GM19455 (cell line): ENCODE data around the gene RECQL5.
"Not testable (repeated sequence)": the region's sequence is repeated elsewhere in the genome, so short reads cannot be mapped to it uniquely, and the experiment has no call there.

ENCODE experiments used
- ATAC-seq: cut with Tn5 transposase; IDR thresholded peaks from one replicate; pipeline ENCODE4 v1.9.1; 2021; ENCODE audit not compliant: unreplicated experiment

The RECQL5 gene

DNA sequence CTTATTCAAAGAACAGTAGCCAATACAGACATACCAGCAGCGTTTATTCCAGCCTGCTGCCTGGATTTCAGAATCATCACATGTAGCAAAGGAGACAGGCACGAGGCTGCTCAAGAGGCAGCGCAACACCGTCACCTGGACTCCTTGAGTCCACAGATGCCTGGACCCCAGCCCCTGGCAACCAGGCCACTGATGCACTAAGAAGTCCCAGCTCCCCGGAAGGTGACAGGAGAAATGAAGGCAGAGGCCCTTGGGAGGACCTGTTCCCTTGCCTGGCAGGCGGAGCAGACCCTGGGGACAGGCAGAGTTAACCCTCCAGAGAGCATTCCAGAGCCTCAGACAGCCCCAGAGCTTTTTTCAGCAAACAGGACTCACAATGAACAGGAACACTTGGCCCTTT is 17.3 kb downstream of the RECQL5 start:
- no peak for ATAC-seq

DNA sequence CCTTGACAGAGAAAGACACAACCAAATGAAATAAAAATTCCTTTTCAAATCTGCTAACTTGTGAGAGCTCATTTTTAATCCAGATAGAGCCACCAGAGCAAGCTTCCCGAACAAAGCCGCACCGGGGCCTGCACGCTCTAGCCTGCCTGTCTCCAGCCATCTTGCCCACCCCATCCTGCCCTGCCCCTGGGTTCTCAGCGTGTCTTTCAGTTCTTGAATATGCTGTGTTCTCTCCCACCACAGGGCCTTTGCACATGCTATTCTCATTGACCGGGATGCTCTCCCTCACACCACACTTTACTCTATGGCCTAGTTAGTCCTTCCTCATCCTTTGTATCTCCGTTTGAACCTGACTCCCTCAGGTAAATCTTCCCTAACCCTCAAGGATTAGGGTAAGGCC is 19.0 kb downstream of the RECQL5 start:
- no peak for ATAC-seq

DNA sequence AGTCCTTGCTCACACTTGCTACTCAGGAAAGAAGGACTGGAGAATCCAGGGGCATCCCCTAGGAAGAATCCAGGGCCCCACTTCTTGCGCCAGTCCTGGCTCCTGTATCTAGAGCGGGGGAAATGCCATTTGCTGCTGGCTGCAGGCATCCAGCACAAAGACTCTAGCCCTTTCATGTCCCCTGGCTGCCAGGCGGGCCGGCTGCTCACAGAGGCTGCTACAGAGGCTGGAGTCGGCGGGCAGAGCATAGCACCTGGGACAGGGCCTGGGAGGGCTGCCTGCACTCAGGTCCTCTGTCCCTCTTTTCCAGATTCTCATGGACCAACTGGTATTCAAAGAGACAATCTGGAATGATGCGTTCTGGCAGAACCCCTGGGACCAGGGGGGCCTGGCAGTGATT is 19.9 kb downstream of the RECQL5 start:
- ATAC-seq: no peak

DNA sequence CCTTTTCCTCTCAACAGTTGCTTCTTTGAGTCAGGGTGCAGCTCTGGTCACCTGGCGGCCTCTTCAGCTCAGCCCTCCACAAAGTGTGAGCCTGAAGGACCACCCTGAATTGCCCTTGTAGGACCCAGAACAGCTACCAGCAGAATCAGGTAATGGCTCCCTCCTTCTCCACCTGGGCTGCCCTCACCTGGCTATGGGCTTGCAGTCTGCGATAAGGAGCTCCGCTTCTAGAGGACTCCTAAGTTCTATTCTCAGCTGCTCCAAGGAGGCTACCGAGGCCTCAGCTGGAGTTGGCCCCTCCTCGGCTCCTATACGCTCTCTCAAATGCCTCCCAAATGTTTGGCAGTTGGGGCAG is 20.3 kb downstream of the RECQL5 start:
- no peak for ATAC-seq

DNA sequence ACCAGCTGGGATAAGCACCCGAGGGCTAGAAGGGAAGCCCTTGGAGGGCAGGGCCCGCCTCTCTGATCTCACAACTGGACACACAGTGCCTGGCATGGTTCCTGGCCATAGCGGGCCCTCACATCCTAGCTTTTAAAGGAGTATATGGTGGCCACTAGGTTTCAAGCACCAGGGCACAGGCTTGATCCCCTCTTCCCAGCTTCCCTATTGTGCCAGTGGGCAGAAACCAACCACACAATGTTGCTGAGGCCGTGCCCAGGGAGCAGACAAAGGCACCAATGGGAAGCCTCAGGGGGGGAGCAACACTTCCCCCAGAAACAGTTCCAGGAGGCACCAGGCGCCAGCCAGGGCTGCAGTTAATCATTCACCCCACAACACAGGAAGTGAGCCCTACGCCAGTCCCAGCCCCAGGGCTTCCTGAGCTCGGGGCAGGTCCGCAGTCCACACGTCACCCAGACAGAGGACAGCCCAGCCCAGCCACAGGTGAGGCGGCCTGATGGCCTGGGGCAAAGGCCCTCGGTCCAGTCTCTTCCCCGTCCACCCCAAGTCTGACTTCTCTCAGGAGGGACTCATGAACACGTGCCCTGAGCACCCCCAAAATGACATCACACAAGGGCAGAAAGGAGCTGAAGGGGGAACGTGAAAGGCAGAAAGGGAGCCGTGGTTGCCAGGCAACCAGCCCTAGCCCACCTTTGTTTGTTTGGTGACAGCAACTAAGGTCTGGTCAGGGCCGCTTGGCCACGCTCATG is 20.9 kb downstream of the RECQL5 start:
- no peak for ATAC-seq

DNA sequence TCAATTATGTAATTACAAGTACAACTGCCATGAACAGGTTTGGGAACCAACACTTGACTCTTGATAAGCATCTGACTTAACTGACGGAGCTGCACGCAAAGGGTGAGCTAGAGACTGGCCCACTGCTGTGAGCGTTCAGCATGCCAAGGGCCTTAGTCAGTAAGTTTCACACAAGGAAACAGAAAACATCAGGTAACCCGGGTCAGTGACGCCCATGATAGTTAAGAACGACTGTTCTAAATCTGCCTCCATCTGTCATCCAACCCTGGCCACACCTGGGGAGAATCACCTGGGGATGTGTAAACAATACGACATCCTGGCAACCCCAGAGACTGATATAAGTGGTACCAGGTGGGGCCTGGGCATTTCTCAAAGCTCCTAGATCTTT is 21.5 kb downstream of the RECQL5 start:
- ATAC-seq: no peak

DNA sequence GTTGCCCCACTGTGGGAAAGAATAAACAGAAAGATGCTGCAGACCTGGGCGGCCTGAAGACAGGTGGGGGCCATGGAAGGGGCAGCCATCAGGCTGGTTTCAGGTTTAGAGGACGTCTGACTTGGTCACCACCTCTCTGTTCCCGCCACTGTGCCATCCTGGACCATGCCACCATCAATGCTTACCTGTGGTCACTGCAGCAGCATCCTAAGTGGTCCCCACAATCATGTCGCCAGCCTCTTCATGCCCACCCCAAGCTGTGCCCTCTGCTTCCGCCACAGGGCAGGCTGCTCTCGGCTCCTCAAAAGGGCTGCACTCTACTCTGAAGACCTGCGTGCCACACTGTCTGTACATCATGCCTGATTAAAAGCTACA is 23.3 kb downstream of the RECQL5 start:
- no peak for ATAC-seq

DNA sequence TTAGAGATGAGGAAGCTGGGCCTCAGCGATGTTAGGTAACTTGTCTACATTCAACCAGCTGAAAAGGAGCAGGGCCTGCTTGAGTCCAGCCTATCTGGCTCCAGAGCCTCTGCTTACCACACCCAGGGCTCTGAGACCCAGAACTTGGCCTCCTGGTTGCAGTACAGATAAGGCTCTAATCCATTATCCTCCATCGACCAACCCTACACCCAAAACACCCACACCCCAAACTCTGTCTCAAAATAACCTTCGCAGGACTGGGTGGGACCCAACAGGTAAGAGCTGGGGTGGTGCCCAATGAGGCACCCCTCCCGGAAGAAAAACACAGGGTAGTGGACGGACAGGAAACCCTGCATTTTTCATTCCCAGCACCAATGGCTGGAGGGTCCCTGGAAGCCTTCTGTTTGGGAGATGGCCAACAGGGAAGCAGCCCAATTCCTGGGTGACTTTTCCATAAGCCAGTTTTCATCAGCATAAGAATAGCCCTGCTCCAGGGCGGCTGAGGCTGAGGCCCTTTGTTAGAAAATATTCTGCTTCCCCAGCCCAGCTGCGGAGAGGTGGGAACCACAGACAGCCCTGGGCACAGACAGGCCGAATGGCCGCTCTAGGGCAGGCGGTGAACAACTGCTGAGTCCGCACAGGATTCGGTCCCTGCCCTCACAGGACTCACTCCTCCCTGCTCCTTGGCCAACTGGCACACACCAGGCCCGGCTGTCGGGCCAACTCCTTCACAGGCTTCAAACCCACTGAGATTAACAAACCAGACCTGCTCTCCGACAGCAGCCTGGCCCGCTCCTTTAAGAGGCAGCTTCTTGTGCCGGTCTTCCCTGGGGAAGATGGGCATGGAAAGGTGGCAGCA is 23.9 kb downstream of the RECQL5 start:
- ATAC-seq: no peak

DNA sequence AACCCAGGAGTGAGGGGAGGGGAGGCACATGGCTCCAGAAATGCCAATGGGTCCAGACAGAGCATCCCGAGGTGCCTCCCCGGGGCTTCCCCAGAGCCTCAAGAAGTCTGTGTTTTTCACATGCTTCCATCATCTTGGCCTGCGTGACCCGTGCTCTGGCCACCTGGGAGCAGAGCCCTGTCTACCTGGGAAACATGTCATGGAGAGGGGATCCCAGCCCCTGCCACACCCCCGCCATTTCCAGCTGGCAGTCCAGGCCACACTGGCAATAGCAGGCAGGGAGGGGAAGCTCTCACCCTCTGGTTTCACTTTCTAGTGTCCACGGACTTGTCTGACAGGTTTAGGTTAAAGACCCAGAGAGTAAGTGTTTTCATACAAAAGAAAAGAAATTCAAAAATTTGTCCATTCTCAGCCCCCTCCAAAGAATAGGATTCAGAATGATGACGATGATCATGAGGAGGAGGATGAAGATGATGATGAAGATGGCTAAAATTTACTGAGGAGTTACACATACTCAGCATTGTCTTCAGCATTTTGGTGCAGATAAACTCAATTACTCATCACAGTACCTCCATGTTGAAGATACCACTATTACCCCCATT is 24.7 kb downstream of the RECQL5 start:
- no peak for ATAC-seq

DNA sequence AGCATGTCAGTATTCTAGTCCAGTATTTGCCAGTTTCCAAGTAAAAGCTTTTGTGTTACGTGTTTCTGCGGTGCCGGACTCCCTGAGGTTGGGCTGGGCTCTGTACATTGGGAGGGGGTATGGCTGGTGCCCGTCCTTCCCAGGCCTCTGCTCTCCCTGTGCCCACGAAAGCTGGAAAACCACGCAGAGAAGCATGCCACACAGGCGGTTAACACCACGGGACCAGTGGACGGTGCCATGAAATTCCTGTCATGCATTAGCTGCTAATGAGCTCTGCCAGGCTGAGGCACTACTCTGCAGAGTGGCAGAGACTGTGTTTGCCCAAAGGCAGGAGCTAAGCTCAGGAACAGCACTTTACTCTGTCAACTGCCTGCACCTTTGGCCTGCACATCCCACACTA is 25.6 kb downstream of the RECQL5 start:
- ATAC-seq: no peak

DNA sequence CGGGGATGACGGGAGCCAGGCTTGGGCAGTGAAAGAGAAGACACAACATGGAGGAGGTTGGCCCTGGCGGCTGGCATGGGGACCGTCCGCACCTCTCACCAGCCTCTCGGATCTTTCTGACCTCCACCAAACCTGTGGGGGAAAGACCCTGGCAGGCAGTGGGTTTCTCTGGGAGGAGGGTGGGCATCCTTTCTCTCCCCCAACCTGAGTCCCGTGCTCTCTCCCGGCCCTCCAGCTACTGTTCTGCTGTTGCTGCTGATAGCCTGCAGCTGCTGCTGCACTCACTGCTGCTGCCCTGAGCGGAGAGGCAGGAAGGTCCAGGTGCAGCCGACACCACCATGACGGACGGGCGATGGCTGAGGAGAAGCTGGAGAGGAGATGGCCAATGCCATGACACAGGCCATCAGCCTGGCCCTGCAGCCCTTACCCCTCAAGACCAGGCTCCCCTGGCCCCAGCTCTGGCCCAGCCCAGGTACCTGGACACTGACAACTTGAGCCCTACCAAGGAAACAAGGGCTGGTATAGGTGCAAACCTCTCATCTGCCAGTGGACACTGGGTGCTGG is 26.3 kb downstream of the RECQL5 start:
- no peak for ATAC-seq

DNA sequence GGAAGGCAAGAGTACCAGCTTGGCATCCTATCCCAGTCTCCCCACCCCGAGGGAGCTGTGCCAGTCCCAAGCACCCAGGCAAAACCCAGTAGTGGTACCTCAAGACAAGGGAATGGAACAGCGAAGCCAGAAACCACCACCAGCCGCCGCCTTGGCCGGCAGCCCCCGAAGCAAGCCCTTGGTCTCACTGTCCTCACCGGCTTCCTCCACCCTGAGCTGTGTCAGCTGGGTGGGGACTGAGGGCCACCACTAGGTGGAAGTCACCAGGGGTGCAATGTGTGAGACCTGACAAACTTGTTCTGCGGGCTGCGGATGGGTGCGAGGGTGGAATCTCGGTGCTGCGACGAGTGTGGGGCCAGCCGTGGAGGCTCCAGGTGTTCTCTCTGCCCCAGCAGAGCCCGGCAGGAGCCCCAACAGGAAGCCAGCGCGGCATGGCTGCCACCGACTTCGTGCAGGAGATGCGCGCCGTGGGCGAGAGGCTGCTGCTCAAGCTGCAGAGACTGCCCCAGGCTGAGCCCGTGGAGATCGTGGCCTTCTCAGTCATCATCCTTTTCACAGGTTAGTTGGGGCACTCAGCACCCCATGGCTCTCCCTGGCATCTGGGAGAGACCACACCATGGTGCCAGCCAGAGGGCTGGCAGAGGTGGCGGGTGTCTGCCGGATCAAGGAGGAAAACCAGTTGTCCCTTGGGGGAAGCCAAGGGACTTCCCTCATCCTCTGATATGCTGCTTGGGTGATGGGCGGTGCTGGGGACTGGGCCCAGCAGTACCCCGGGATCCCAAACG is 27.0 kb downstream of the RECQL5 start:
- no peak for ATAC-seq

DNA sequence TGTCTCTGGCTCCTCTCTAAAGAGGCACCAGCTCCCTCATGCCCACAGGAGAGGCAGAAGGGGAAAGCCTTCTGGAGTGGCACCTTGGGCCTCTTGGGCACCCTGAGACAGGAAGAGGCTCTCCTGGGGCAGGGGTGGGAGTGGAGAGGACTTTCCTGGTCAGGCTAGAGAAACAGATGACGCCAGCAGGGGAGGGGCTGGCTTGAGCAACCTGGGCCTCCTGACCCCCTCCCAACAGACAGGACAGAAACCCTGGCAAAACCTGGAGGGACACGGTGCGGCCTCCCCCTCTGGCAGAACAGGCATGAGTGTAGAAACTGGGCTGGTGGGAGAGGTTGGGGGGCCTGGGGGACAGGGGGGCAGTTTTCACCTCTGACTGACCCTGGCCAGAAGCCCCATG is 27.6 kb downstream of the RECQL5 start:
- ATAC-seq: no peak

DNA sequence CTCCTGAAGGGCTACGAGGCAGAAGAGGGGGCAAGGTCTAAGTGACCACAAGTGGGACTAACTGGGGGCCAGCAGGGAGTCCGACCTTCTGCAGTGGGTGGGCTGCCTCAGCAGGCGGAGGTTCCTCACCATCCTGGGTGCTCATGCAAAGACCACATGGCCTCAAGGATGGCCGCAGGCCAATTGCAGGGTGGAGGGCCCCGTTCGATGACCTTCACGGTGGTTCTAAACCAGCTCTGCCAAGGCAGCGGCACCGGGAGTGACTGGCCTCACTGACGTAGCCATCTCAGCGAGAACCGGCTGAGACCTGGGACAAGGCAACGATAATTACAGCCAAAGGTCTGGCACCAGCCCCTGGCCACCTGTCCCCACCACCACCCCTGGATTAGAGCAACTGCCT is 28.1 kb downstream of the RECQL5 start:
- no peak for ATAC-seq

DNA sequence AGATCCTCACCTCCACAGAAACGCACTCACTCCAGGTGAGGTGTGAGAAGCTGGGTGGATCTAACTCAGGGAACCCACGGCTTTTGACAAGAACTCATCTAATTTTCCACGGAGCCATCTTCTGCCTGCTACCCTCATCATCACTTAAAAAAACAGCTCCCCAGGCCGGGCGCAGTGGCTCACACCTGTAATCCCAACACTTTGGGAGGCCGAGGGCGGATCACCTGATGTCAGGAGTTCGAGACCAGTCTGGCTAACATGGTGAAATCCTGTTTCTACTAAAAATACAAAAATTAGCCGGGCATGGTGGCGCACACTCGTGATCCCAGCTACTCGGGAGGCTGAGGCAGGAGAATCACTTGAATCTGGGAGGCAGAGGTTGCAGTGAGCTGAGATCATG is 28.9 kb downstream of the RECQL5 start:
- ATAC-seq: not testable (repeated sequence)

DNA sequence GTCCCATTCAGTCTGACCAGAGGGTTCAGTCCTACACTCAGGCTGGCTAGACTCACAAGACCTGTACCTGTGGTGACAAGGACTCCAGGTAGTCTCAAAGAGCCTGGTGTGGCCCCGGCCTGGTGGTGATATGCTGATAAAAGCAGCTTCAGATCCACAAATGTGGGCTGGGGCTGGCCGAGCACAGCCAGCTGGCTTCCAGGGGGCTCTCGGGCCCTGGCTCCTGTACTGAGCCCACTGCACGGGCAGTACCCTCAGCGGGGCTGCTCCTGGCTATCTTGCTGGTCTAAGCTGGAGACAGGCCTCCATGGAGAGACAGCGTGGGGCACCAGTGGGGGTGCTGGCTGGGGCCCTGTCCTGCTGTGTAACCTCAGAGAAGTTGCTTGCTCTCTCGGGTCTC is 29.4 kb downstream of the RECQL5 start:
- no peak for ATAC-seq

DNA sequence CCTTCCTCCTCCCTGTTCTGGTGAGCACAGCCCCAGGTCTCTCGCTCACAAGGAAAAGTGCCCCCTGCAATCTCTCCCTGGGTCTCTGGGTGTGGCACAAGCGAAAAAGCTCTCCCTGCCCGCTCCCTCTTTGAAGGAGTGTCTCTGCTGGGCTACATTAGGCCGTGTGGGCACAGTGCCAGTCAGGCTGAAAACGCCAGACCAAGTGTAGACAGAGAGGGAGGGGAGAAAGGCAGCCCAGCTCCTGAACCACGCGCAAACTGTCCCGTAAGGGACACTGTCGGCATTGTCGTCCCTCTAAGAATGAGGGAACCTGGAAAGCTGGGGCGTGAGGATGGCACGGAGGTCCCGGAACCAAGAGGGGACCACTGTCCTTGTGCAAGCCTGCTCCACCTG is 29.8 kb downstream of the RECQL5 start:
- ATAC-seq: no peak

DNA sequence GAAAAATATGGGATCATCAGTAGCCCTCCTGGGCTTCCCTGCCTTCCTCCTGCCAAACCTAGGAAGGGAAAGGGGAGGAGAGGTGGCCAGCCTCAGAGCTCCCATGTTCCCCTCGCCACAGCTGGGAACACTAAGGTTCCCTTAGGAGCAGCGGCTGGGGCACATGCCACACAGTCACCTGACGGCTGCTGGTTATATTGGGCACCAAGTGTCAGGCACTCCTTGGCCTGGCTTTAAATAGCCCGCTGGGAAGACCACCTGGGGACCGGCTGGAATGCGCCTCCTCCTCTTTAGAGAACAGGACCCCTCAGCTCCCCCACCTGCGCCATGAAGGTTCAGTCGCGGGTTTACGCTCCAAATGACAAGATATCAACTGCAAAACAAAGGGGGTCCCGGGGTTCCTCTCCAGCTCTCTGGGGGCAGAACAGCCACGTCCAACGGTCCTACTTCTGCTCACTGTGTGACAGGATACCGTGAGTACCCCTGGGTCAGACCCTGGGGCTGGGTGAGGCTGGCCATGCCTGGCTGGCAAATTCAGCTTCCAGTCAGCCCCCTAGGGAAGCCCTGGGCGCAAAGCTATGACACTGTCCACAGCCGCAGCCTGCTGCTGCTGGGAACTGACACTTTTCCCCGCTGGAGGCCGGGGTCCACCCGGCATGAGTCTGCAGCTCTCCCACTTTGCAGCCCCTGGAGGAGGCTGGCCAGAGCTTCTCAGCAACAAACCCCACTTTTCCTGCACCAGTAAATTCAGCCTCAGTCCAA is 30.4 kb downstream of the RECQL5 start:
- ATAC-seq: no peak

DNA sequence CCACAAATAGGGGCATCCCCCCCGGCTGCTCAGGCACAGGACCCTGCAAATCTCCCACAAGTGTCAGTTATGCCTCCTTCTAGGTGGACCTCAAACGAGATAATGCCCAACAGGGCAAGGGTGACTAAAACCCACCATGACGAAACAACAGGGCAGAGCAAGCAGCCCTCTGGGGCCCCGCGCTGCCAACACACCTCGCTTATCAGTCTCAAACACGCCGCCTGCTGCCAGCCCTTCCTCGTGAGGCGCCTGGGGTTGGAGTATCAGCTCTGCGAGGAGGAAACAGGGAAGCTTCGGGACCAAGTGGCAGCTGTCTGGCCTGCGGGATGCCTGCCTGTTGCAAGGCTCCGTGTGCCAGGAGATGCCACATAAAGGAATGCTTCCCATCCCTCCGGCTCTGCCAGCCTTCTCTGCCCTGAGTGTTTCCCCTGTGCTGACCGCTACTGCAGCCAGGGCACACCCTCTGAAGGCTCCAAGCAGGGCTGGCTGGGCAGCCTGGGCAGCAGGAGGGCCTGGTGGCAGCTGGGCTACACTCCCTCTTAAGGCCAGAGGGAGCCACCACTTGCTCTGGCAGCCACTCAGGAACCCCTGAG is 31.2 kb downstream of the RECQL5 start:
- ATAC-seq: no peak
